H1 (cell line): ENCODE data around the gene LIMS1. TPM values are rescaled to one million over a fixed set of nuclear protein-coding genes. Genes with fewer than 3 reads are reported as not detected.

Experiments used
- CHD2 ChIP-seq: IDR thresholded peaks from 2 replicates; pipeline ENCODE4 v1.6.1; 2012; ENCODE audit warnings: low read length, improper control_type of control experiment
- HDAC2 ChIP-seq, 2 experiments: fragments of 300-600 bp in 1 of 2; sonication (generic) in 1 of 2; IDR thresholded peaks; 2 replicates each; pipeline ENCODE4 v1.6.1; 2011 to 2012; ENCODE audit warnings: low read depth in 2 of 2, low read length in 2 of 2, mild to moderate bottlenecking in 2 of 2, moderate library complexity in 2 of 2, borderline replicate concordance in 1 of 2, inconsistent platforms in 1 of 2
- JUN ChIP-seq: IDR thresholded peaks from 2 replicates; pipeline ENCODE4 v1.6.1; 2011; ENCODE audit warnings: low read depth, mild to moderate bottlenecking, improper control_type of control experiment, low read length
- POLR2AphosphoS5 ChIP-seq: IDR thresholded peaks from 2 replicates; pipeline ENCODE4 v1.6.1; 2011; ENCODE audit warnings: low read depth, low read length
- SRF ChIP-seq: IDR thresholded peaks from 2 replicates; pipeline ENCODE4 v1.6.1; 2011; ENCODE audit warnings: mild to moderate bottlenecking, low read depth, low read length, moderate library complexity
- SUZ12 ChIP-seq: fragments of 200-600 bp; sonication (generic); IDR thresholded peaks from 2 replicates; pipeline ENCODE4 v1.6.1; 2012; ENCODE audit warnings: mild to moderate bottlenecking, inconsistent platforms, low read length, moderate library complexity, mixed read lengths
- TAF1 ChIP-seq: IDR thresholded peaks from 2 replicates; pipeline ENCODE4 v1.6.1; 2011; ENCODE audit warnings: mild to moderate bottlenecking, low read depth, low read length
- USF2 ChIP-seq: IDR thresholded peaks from 2 replicates; pipeline ENCODE4 v1.6.1; 2011; ENCODE audit warnings: low read length, improper control_type of control experiment
- YY1 ChIP-seq: IDR thresholded peaks from 2 replicates; pipeline ENCODE4 v1.6.1; 2011; ENCODE audit warnings: low read depth, mild to moderate bottlenecking, low read length
- ZNF274 ChIP-seq: IDR thresholded peaks from 2 replicates; pipeline ENCODE4 v1.7.0; 2012; ENCODE audit warnings: low read length, borderline replicate concordance; ENCODE audit errors: extremely low read depth
- polyA plus RNA-seq, 7 experiments: library from polyadenylated mRNA; depleted of rRNA in 3 of 7; stranded (reverse) in 5 of 7; unstranded in 2 of 7; fragments of >200 nt in 5 of 7; fragments of 200-250 nt in 2 of 7; gene quantifications; 1 replicate in 5 of 7; 2 replicates in 1 of 7; 4 replicates in 1 of 7; pipeline versions ENCODE4 v1.2.1 to v1.2.3, GENCODE V29; 2011 to 2013; ENCODE audit warnings: missing spikeins in 2 of 7, mixed read lengths in 2 of 7
- total RNA-seq: library from RNA; stranded (reverse); fragmentation: NEBNext Ultra II Directional; extraction: Animal tissue kit (Norgen Biotek cat#: 25700); gene quantifications from 2 replicates; pipeline ENCODE4 v1.2.1, GENCODE V29; 2021

The LIMS1 gene
- total and polyA plus RNA-seq, 2 of the 8 experiments (the other 6 are each of a cell fraction or from before 2014, with no cell fraction given): 24.1 to 36.7 TPM

- TF ChIP-seq TAF1 (no peak), JUN (no peak), SRF (no peak), SUZ12 (no peak), YY1 (no peak), HDAC2 (IDR thresholded peaks at IDR 0.05; ENCODE audit: borderline replicate concordance in 1 of 2, low read depth in 2 of 2, low read length in 2 of 2) (no peak), POLR2AphosphoS5 (no peak), USF2 (no peak), CHD2 (no peak), ZNF274 (no peak)
Measured at GRCh38 chr2:108565778-108566375, 31.6 kb downstream of the LIMS1 start (continued).
